Heart left ventricle (tissue), 16 donors: ENCODE data around the gene FUBP3. TPM values are rescaled to one million over a fixed set of nuclear protein-coding genes. Genes with fewer than 3 reads are reported as not detected.

Experiments used
- ATAC-seq, 4 donors: fragments of 200-7000 bp; cut with Tn5 transposase; one replicate each; pipeline ENCODE4 v1.9.1; 2020 to 2022; ENCODE audit warnings: moderate library complexity in 4 of 4, mild to moderate bottlenecking in 3 of 4, moderate number of reproducible peaks in 1 of 4
- DNase-seq, 5 donors: peaks; one replicate each; pipeline ENCODE4 v3.0.0-alpha.2; 2020
- H3K27ac ChIP-seq, 12 donors: fragments of 200-600 bp; sonication (generic) in 4 of 12; one replicate each; pipeline versions ENCODE4 v1.5.0 to v1.8.0; 2016 to 2022; ENCODE audit warnings: mild to moderate bottlenecking in 2 of 12
- H3K27me3 ChIP-seq, 9 donors: fragments of 200-600 bp; sonication (generic) in 2 of 9; one replicate each; pipeline versions ENCODE4 v1.5.1 to v1.8.0; 2016 to 2022; ENCODE audit warnings: mild to moderate bottlenecking in 3 of 9
- H3K36me3 ChIP-seq, 9 donors: fragments of 200-600 bp; sonication (generic) in 2 of 9; one replicate each; pipeline versions ENCODE4 v1.5.0 to v1.8.0; 2018 to 2022; ENCODE audit warnings: mild to moderate bottlenecking in 2 of 9
- H3K4me1 ChIP-seq, 12 donors: fragments of 200-600 bp; sonication (generic) in 4 of 12; one replicate each; pipeline versions ENCODE4 v1.5.0 to v1.8.0; 2016 to 2022; ENCODE audit warnings: mild to moderate bottlenecking in 3 of 12
- H3K4me3 ChIP-seq, 12 donors: fragments of 200-600 bp; sonication (generic) in 4 of 12; one replicate each; pipeline versions ENCODE4 v1.5.0 to v1.8.0; 2017 to 2022; ENCODE audit warnings: mild to moderate bottlenecking in 9 of 12, moderate library complexity in 4 of 12
- H3K9me3 ChIP-seq, 12 donors: fragments of 200-600 bp; sonication (generic) in 4 of 12; one replicate each; pipeline versions ENCODE4 v1.5.0 to v1.8.0; 2016 to 2022; ENCODE audit warnings: mild to moderate bottlenecking in 1 of 12
- CTCF ChIP-seq, 12 donors: fragments of 200-600 bp; sonication (generic) in 4 of 12; IDR thresholded peaks; one replicate each; pipeline versions ENCODE4 v1.5.0 to v1.8.0; 2018 to 2022; ENCODE audit warnings: antibody characterized with exemption in 12 of 12, mild to moderate bottlenecking in 5 of 12
- POLR2A ChIP-seq, 2 donors: fragments of 450-650 bp; IDR thresholded peaks; one replicate each; pipeline ENCODE4 v1.6.1; 2017; ENCODE audit warnings: antibody characterized with exemption in 2 of 2, mild to moderate bottlenecking in 2 of 2, moderate library complexity in 2 of 2
- WGBS, 4 donors: extraction: QIAGEN DNeasy Blood & Tissue Kit in 2 of 4; methylation state at CpG; one replicate each; pipeline versions ENCODE4 v1.1.5 to v1.1.7; 2013 to 2018; 5-methylcytosine and 5-hydroxymethylcytosine counted together
- intact Hi-C, 10 donors: fragments of 100-400 bp; cut with DNase I; formaldehyde crosslinking; loops; one replicate each; pipeline versions ENCODE4 v1.11.1 to v1.14.2; 2022
- polyA plus RNA-seq, 2 donors: library from polyadenylated mRNA; stranded (reverse); fragments of 200-250 nt; gene quantifications; one replicate each; pipeline ENCODE4 v1.2.3, GENCODE V29; 2013
- total RNA-seq, 9 donors: library from RNA; depleted of rRNA in 2 of 9; stranded (reverse); fragments of >200 nt in 2 of 9; fragmentation: NEBNext Ultra II Directional in 3 of 9; extraction: Animal tissue kit (Norgen Biotek cat#: 25700) in 3 of 9; gene quantifications; one replicate each; pipeline versions ENCODE4 v1.1.0 to v1.2.4, GENCODE V29; 2016 to 2023
- donor health status: ischemic (EF 13 %, LVEDD 7.1; RV severe dilation, severe dysfunction).
- donor health status: healthy with polysubstance abuse.
- donor health status: DM: no; HTN: yes; CAD: no.
- donor health status: DM: no; HTN: no; CAD: no.
- donor health status: ischemic (EF 25% LVEDD 6.9; RV normal size, moderate dysfunction).
- donor health status: ischemic (EF 25% LVEDD 5.7; RV mildly dilated, moderate dysfunction).
- donor health status: healthy.
- donor health status: DM: yes; HTN: yes; CAD: no.
- donor health status: ischemic (EF 35%, LVEDD 5.7; RV mildly dilated, moderate dysfunction).
- donor health status: nonischemic (EF 11% LVEDD 7.7; RV severe dilation, severe dysfunction).
- donor health status: DM: yes; HTN: yes; CAD: no.
- donor health status: PGD.
- donor health status: ischemic (EF 29% LVEDD 5.4; RV normal size, mild dysfunction).
- donor health status: nonischemic (EF 23%, LVEDD 6.1; RV moderate dilation, normal function).

The FUBP3 gene
- total and polyA plus RNA-seq, 11 donors = 14.4 to 39.5 (median 24.8) TPM

DNA sequence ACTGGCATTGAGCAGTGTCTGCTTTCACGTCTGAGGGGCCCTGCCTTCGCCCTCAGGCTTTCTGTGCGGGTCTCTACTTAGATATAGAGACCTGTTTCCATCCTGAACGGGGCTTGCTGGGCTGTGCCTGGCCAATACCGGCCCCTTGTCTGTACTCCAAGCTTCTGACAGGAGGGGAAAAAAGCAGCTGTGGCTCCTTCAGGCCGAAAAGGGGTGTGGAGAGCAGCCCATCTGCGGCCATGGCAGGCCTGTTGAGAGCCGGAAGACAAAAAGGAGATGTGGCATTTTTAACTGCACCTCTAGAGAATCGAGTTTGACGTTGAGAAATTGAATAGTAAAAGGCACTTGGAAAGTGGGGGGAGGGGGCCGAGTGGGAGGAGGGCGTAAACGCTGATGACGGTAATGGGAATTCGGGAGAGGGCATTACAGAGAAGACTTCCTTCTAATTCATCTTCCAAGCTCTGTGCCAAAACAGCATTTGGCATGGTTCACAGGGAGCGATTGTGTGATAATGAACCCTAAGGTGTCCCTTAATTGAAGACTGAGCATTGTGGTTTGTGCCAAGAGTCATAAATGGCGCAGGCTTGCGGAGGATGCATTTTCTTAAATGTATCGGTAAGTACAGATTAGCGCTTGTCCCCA lies 59.9 kb downstream of the FUBP3 start:
- no peak for TF ChIP-seq CTCF (IDR thresholded peaks at IDR 0.05)
- no peak for TF ChIP-seq POLR2A (IDR thresholded peaks at IDR 0.05)
- H3K27ac ChIP-seq = no peak overlapping the region
- no peaks in the 10 kb centered on the region for H3K9me3 ChIP-seq
- no peak overlapping the region for H3K4me3 ChIP-seq
- intact Hi-C loops = no loop called here
- WGBS, 4 donors = 78 to 84% (median 79%) methylated on average over 20 of the region's 20 CpGs
- ATAC-seq (no peak), DNase-seq (no peak)
- no peaks in the 10 kb centered on the region for H3K4me1 ChIP-seq
- peaks cover 1 to 46% (median 43%) of the 10 kb centered on the region in 9 donors for H3K36me3 ChIP-seq
- no peaks in the 10 kb centered on the region for H3K27me3 ChIP-seq

- Histone ChIP-seq H3K27ac (no peak overlapping the region), H3K27me3 (no peaks in the 10 kb centered on the region), H3K9me3 (no peaks in the 10 kb centered on the region), H3K4me3 (no peak overlapping the region), H3K4me1 (no peaks in the 10 kb centered on the region), H3K36me3 (peaks cover 0 to 38% (median 36%) of the 10 kb centered on the region in 9 donors)
- no peak for DNase-seq
- ATAC-seq = no peak
- intact Hi-C loops = no loop called here
- 95 to 99% (median 96%) methylated on average over 14 to 17 of the region's 17 CpGs for WGBS, 4 donors
- TF ChIP-seq POLR2A (IDR thresholded peaks at IDR 0.05) (no peak), CTCF (IDR thresholded peaks at IDR 0.05) (no peak)
Measured at GRCh38 chr9:130639866-130640555, 60.6 kb downstream of the FUBP3 start.

GRCh38 chr9:130640681-130641080 lies 61.3 kb downstream of the FUBP3 start:
- no peak for DNase-seq

More at GRCh38 chr9:130640681-130641080, 61.3 kb downstream of the FUBP3 start:
- intact Hi-C loops = no loop called here
- Histone ChIP-seq H3K4me1 (no peaks in the 10 kb centered on the region), H3K9me3 (peaks cover 0 to 5% (median 0%) of the 10 kb centered on the region in 12 donors), H3K27ac (no peak overlapping the region), H3K4me3 (no peak overlapping the region), H3K27me3 (no peaks in the 10 kb centered on the region), H3K36me3 (peaks cover 0 to 32% (median 29%) of the 10 kb centered on the region in 9 donors)
- 80 to 84% (median 81%) methylated on average over 6 to 7 of the region's 7 CpGs for WGBS, 4 donors
- no peak for TF ChIP-seq POLR2A (IDR thresholded peaks at IDR 0.05)
- no peak for TF ChIP-seq CTCF (IDR thresholded peaks at IDR 0.05)
- no peak for ATAC-seq
